Smooth muscle cell (in vitro differentiated cells): Measurements from ENCODE around the gene ANKMY1. TPM values are rescaled to one million over a fixed set of nuclear protein-coding genes. Genes with fewer than 3 reads are reported as not detected.

Source experiments
- DNase-seq: peaks from one replicate; lab custom pipeline; 2025; ENCODE audit not compliant: unreplicated experiment; lab: John Stamatoyannopoulos, UW
- H2AFZ ChIP-seq: fragments of 200-600 bp; sonication (generic); 2 replicates; pipeline ENCODE4 v1.6.0; 2016; ENCODE audit warnings: antibody characterized with exemption, low read depth, mild to moderate bottlenecking
- H3F3A ChIP-seq: fragments of 200-600 bp; sonication (generic); 2 replicates; pipeline ENCODE4 v1.6.0; 2017; ENCODE audit warnings: antibody characterized with exemption, low read depth
- H3K27ac ChIP-seq: fragments of 200-600 bp; sonication (generic); 2 replicates; pipeline ENCODE4 v1.5.1; 2016; ENCODE audit warnings: low read depth, mild to moderate bottlenecking
- H3K27me3 ChIP-seq: fragments of 200-600 bp; sonication (generic); 2 replicates; pipeline ENCODE4 v1.6.1; 2016; ENCODE audit warnings: low read depth, mild to moderate bottlenecking
- H3K36me3 ChIP-seq: fragments of 200-600 bp; sonication (generic); 2 replicates; pipeline ENCODE4 v1.5.1; 2016; ENCODE audit warnings: low read depth
- H3K4me1 ChIP-seq: fragments of 200-600 bp; sonication (generic); 2 replicates; pipeline ENCODE4 v1.5.1; 2016; ENCODE audit warnings: low read depth
- H3K4me2 ChIP-seq: fragments of 200-600 bp; sonication (generic); 2 replicates; pipeline ENCODE4 v1.6.0; 2016; ENCODE audit warnings: mild to moderate bottlenecking
- H3K4me3 ChIP-seq: fragments of 200-600 bp; sonication (generic); 2 replicates; pipeline ENCODE4 v1.5.1; 2016; ENCODE audit warnings: mild to moderate bottlenecking
- H3K79me2 ChIP-seq: fragments of 200-600 bp; sonication (generic); 2 replicates; pipeline ENCODE4 v1.6.0; 2016; ENCODE audit warnings: low read depth, mild to moderate bottlenecking
- H3K9ac ChIP-seq: fragments of 200-600 bp; sonication (generic); 2 replicates; pipeline ENCODE4 v1.6.0; 2016; ENCODE audit warnings: low read depth
- H3K9me3 ChIP-seq: fragments of 200-600 bp; sonication (generic); replicated peaks from 2 replicates; pipeline ENCODE4 v1.5.1; 2016; ENCODE audit warnings: low read depth
- H4K20me1 ChIP-seq: fragments of 200-600 bp; sonication (generic); 2 replicates; pipeline ENCODE4 v1.6.0; 2016; ENCODE audit warnings: low read depth
- WGBS: methylation state at CpG from one replicate; pipeline ENCODE4 v1.1.7; 2016; ENCODE audit warnings: low lambda C conversion rate; 5-methylcytosine and 5-hydroxymethylcytosine counted together
- polyA plus RNA-seq: library from polyadenylated mRNA; unstranded; fragments of >200 nt; fragmentation: Nextera tagmentation; extraction: Ambion mirVana; gene quantifications from 2 replicates; pipeline ENCODE4 v1.2.1, GENCODE V29; 2016
- total RNA-seq: library from RNA; depleted of rRNA; stranded (reverse); fragments of >200 nt; gene quantifications from 2 replicates; pipeline ENCODE4 v1.2.3, GENCODE V29; 2014
- TF ChIP-seq, protein P1 (sequence below): fragments of 200-600 bp; sonication (generic); IDR thresholded peaks from 2 replicates; pipeline ENCODE4 v1.5.1; 2017; ENCODE audit warnings: borderline replicate concordance, mild to moderate bottlenecking, antibody characterized with exemption; ENCODE audit not compliant: insufficient read depth, poor library complexity, severe bottlenecking

Gene ANKMY1
- total and polyA plus RNA-seq, 2 experiments from 2014 or later = 6.4 to 8.7 TPM

- H3K27me3 ChIP-seq = no peaks in the 10 kb centered on the region
- no peaks in the 10 kb centered on the region for H3K9me3 ChIP-seq
- TF ChIP-seq, protein P1, sequence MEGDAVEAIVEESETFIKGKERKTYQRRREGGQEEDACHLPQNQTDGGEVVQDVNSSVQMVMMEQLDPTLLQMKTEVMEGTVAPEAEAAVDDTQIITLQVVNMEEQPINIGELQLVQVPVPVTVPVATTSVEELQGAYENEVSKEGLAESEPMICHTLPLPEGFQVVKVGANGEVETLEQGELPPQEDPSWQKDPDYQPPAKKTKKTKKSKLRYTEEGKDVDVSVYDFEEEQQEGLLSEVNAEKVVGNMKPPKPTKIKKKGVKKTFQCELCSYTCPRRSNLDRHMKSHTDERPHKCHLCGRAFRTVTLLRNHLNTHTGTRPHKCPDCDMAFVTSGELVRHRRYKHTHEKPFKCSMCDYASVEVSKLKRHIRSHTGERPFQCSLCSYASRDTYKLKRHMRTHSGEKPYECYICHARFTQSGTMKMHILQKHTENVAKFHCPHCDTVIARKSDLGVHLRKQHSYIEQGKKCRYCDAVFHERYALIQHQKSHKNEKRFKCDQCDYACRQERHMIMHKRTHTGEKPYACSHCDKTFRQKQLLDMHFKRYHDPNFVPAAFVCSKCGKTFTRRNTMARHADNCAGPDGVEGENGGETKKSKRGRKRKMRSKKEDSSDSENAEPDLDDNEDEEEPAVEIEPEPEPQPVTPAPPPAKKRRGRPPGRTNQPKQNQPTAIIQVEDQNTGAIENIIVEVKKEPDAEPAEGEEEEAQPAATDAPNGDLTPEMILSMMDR = no peak
- H3K9ac ChIP-seq = no peak overlapping the region
- no peak overlapping the region for H3K27ac ChIP-seq
- H3K36me3 ChIP-seq = no peaks in the 10 kb centered on the region
- no peaks in the 10 kb centered on the region for H3K4me1 ChIP-seq
- no peak overlapping the region for H3K4me2 ChIP-seq
- no peak for DNase-seq
- WGBS = 84% methylated on average over 20 of the region's 20 CpGs
- no peaks in the 10 kb centered on the region for H3K79me2 ChIP-seq
- H3K4me3 ChIP-seq = no peak overlapping the region
- peaks cover 4% of the 10 kb centered on the region for H4K20me1 ChIP-seq
- H3F3A ChIP-seq = no peaks in the 10 kb centered on the region
- no peak overlapping the region for H2AFZ ChIP-seq
Observed at GRCh38 chr2:240468303-240469238, 89.2 kb downstream of the ANKMY1 start.

GRCh38 chr2:240467659-240468302 is 90.0 kb downstream of the ANKMY1 start:
- Histone ChIP-seq H3K79me2 (no peaks in the 10 kb centered on the region), H3K4me3 (no peak overlapping the region), H3K27me3 (no peaks in the 10 kb centered on the region), H3K4me2 (no peak overlapping the region), H3K9ac (no peak overlapping the region), H3K4me1 (no peaks in the 10 kb centered on the region), H3F3A (no peaks in the 10 kb centered on the region), H2AFZ (no peak overlapping the region), H3K9me3 (no peaks in the 10 kb centered on the region), H3K36me3 (no peaks in the 10 kb centered on the region), H4K20me1 (peaks cover 12% of the 10 kb centered on the region), H3K27ac (no peak overlapping the region)
- no peak for DNase-seq
- TF ChIP-seq, protein P1 = no peak
- 94% methylated on average over 20 of the region's 22 CpGs for WGBS

GRCh38 chr2:240467149-240467642 is 90.6 kb downstream of the ANKMY1 start:
- peaks cover 16% of the 10 kb centered on the region for H4K20me1 ChIP-seq
- no peak overlapping the region for H3K9ac ChIP-seq
- H3F3A ChIP-seq = no peaks in the 10 kb centered on the region
- H3K4me3 ChIP-seq = no peak overlapping the region
- TF ChIP-seq, protein P1 = no peak
- H3K36me3 ChIP-seq = no peaks in the 10 kb centered on the region
- H3K27ac ChIP-seq = no peak overlapping the region
- WGBS = 93% methylated on average over 12 of the region's 12 CpGs
- DNase-seq = no peak
- no peaks in the 10 kb centered on the region for H3K4me1 ChIP-seq
- H3K9me3 ChIP-seq = no peaks in the 10 kb centered on the region
- H2AFZ ChIP-seq = no peak overlapping the region
- no peaks in the 10 kb centered on the region for H3K27me3 ChIP-seq
- no peak overlapping the region for H3K4me2 ChIP-seq
- H3K79me2 ChIP-seq = no peaks in the 10 kb centered on the region
